GM18511 (cell line): ENCODE measurements around the gene TEAD2.
"Not testable (repeated sequence)": the region's sequence is repeated elsewhere in the genome, so short reads cannot be mapped to it uniquely, and the experiment has no call there.

Experiments
- ATAC-seq: cut with Tn5 transposase; IDR thresholded peaks from one replicate; pipeline ENCODE4 v1.9.1; 2021; ENCODE audit warnings: mild to moderate bottlenecking, moderate library complexity; ENCODE audit not compliant: unreplicated experiment

Gene TEAD2

GRCh38 chr19:49387936-49388372 is 25.7 kb upstream of the TEAD2 start, which contains the start of gene KASH5:
TSS of gene KASH5 (plus strand) at chr19:49388249. CDS start at chr19:49390884, 2,635 bp downstream.
- peak; percentile 54 for ATAC-seq

GRCh38 chr19:49383599-49383998 is 21.4 kb upstream of the TEAD2 start:
- no peak for ATAC-seq

- no peak for ATAC-seq
Observed at GRCh38 chr19:49382639-49383038, 20.4 kb upstream of the TEAD2 start.

DNA sequence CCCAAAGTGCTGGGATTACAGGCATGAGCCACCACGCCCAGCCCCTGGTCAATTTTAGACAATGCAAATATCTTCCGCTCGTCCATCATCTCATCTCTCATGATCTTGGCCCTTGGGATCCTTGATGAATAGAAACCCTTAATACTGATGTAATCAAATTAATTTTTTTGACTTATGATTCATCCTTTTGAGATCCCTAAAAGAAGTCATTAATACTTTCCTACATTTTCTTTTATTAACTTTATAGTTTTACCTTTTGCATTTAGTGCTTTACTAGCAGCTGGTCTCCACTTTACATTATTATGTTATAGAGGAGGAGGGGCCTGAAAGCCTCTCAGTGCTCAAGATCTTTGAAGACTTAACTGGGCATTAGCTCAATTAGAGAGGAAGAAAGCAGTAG is 18.2 kb upstream of the TEAD2 start:
- ATAC-seq = no peak

DNA sequence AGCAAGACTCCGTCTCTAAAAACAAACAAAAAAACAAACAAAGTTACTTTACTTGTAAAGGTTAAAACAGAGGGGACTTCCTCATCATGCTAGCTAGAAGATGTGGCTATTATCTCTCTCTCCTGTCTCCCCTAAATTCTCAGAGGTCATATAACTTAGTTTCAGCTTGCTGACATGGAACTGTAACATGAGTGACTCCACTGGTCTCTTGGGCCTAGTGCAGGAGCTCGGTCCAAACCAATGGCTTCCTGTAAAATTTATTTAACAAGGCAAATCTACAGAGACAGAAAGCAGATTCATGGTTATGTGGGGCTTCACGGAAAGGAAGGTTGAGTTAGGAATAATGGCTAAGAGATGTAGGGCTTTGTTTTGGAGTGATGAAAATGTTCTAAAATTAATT is 16.3 kb upstream of the TEAD2 start:
- ATAC-seq = no peak

DNA sequence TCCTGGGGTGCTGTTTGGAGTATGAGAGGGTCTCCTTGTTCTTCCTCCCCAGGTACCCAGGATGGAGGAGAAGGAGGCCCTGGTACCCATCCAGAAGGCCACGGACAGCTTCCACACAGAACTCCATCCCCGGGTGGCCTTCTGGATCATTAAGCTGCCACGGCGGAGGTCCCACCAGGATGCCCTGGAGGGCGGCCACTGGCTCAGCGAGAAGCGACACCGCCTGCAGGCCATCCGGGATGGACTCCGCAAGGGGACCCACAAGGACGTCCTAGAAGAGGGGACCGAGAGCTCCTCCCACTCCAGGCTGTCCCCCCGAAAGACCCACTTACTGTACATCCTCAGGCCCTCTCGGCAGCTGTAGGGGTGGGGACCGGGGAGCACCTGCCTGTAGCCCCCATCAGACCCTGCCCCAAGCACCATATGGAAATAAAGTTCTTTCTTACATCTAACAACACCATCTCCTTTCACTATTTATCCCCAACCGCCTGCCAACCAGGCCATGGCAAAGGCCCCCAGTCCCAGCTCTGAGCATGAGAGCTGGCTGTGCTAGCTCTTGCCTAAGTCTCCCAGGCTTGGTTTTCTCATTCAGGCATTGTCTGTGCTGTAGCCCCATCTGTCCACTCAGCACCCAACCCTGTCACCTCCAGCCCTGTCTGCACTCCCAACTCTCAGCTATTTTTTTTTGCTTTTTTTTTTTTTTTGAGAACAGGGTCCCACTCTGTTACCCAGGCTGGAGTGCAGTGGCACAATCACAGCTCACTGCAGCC is 12.6 kb upstream of the TEAD2 start:
- ATAC-seq = no peak

- not testable (repeated sequence) for ATAC-seq
Observed at GRCh38 chr19:49373174-49373573, 11.0 kb upstream of the TEAD2 start.

GRCh38 chr19:49371184-49371583 is 9.0 kb upstream of the TEAD2 start:
- no peak for ATAC-seq

GRCh38 chr19:49368711-49369358 is 6.6 kb upstream of the TEAD2 start:
- ATAC-seq = no peak

DNA sequence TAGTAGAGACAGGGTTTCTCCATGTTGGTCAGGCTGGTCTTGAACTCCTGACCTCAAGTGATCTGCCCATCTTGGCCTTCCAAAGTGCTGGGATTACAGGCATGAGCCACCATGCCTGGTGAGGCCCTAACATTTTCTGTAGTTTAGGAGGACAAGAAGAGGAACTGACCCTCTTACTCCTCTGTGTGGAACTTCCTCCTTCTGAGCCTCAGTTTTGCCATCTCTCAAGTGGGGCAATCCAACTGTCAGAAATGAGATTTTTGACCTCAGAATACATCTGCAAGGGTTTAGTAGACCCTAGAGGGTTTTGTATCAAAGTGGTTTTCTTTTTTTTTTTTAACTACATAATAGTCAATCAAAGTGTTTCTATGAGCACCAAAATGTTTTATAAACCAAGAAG is 3.9 kb upstream of the TEAD2 start:
- ATAC-seq = no peak

DNA sequence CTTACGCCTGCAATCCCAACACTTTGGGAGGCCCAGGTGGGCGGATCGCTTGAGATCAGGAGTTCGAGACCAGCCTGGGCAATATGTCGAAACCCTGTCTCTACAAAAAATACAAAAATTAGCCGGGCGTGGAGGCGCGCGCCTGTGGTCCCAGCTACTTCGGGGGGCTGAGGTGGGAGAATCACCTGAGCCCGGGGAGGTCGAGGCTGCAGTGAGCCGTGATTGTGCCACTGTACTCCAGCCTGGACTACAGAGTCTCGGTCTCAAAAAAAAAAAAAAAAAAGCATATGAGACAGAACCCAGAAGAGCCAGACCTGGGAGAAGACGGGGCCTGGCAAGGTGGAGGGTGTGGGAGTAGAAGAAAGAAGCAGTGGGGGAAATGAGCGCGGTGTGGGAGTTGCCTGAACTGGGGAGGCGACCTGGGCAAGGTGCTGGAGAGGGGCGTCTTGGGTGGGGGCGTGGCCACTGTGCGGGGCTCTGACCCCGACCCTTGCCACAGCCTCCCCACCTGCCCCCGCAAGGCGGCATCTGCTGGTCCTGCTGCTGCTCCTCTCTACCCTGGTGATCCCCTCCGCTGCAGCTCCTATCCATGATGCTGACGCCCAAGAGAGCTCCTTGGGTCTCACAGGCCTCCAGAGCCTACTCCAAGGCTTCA is 2.0 kb upstream of the TEAD2 start:
- no peak for ATAC-seq

- ATAC-seq = no peak
Observed at GRCh38 chr19:49363268-49364082, 1.3 kb upstream of the TEAD2 start, which contains the start of gene DKKL1. TSS of gene DKKL1 (plus strand) at chr19:49363877. CDS start at chr19:49363999, 122 bp downstream.

DNA sequence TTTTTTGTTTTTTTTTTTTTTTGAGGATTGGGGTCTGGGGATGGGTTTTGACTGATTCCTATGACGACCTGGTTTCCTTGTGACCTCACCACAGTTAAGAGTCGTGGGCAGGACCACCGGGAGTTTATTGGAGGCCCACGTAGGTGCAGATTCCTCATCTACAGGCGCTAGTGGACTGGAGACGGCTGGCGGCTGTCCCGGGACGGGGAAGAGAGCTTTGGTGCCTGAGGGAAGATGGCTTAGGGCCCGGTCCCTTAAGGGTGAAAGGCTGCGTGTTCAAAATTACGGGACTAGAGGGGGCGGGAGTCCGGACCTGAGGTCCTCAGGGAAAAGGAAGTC is 682 bp upstream of the TEAD2 start:
- ATAC-seq = no peak

DNA sequence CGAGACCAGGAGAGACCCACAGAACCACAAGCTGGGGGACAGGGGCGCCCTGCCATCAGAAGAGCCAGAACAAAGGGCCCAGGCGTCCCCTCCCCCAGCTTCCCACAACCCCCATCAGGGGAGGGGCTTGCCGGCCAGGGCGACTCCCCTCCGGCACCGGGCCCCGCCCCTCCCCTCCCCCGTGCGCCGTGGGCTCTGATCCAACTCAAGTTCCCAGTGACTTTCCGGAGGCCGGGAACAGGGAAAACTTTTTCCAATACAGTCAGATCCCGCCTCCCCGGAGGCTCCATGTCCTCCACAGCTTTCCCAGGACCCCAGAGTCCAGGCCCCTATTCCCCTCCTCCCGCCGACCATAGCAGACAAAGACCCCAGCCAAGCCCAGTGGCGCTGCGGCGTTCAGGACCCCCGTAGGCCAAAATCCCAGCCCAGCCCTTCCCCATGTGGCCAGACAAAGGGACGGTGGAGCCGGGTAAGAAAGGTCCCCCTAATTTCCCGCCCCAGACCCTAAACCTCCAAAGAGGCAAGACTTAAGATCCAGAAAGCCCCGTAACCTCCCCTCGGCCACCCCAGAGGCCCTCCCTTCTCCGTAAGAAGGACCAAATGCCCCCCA is 673 bp downstream of the TEAD2 start:
- ATAC-seq = no peak

- no peak for ATAC-seq
Observed at GRCh38 chr19:49359851-49360820, 2.1 kb downstream of the TEAD2 start.

- no peak for ATAC-seq
Observed at GRCh38 chr19:49357186-49357585, 5.0 kb downstream of the TEAD2 start.

GRCh38 chr19:49356382-49356781 is 5.8 kb downstream of the TEAD2 start:
- ATAC-seq = no peak

- ATAC-seq = no peak
Observed at GRCh38 chr19:49355909-49356353, 6.3 kb downstream of the TEAD2 start.

GRCh38 chr19:49349567-49349966 is 12.6 kb downstream of the TEAD2 start:
- no peak for ATAC-seq
